GM23338 (cell line): ENCODE data around the gene SPATS2.

Source experiments
- CREB1 ChIP-seq: fragments of 250-450 bp; sonication (Bioruptor Pico); IDR thresholded peaks from 2 replicates; pipeline ENCODE4 v1.5.0; 2020; ENCODE audit warnings: low read depth, mild to moderate bottlenecking, moderate library complexity
- EZH2 ChIP-seq: fragments of 200-600 bp; sonication (generic); IDR thresholded peaks from one replicate; pipeline ENCODE4 v1.8.0; 2017; ENCODE audit warnings: antibody characterized with exemption, mild to moderate bottlenecking, low read depth; ENCODE audit not compliant: unreplicated experiment
- EZH2phosphoT487 ChIP-seq: fragments of 200-600 bp; sonication (generic); IDR thresholded peaks from one replicate; pipeline ENCODE4 v1.8.1; 2018; ENCODE audit warnings: antibody characterized with exemption; ENCODE audit not compliant: unreplicated experiment
- JUNB ChIP-seq: IDR thresholded peaks from one replicate; pipeline ENCODE4 v1.6.1; 2016; ENCODE audit warnings: antibody characterized with exemption; ENCODE audit not compliant: unreplicated experiment
- NANOG ChIP-seq: IDR thresholded peaks from 2 replicates; pipeline ENCODE4 v1.6.1; 2016; ENCODE audit warnings: antibody characterized with exemption, borderline replicate concordance
- POLR2AphosphoS5 ChIP-seq: IDR thresholded peaks from 2 replicates; pipeline ENCODE4 v1.6.1; 2016; ENCODE audit warnings: antibody characterized with exemption, low read depth
- REST ChIP-seq: IDR thresholded peaks from one replicate; pipeline ENCODE4 v1.6.1; 2018; ENCODE audit warnings: antibody characterized with exemption; ENCODE audit not compliant: unreplicated experiment
- STAT1 ChIP-seq: IDR thresholded peaks from one replicate; pipeline ENCODE4 v1.6.1; 2016; ENCODE audit warnings: antibody characterized with exemption; ENCODE audit not compliant: unreplicated experiment
- ZNF114 ChIP-seq: fragments of 250-450 bp; sonication (Bioruptor Pico); IDR thresholded peaks from 2 replicates; pipeline ENCODE4 v1.5.0; 2020; ENCODE audit warnings: mild to moderate bottlenecking, moderate library complexity
- ZNF331 ChIP-seq: fragments of 250-450 bp; sonication (Bioruptor Pico); IDR thresholded peaks from 2 replicates; pipeline ENCODE4 v1.5.0; 2020; ENCODE audit warnings: low read depth, mild to moderate bottlenecking, moderate library complexity
- TF ChIP-seq, protein P1 (sequence below), 2 experiments: fragments of 200-600 bp in 1 of 2; sonication (generic) in 1 of 2; conservative IDR thresholded peaks; 2 replicates each; pipeline versions ENCODE4 v1.5.1 to v1.6.1; 2016 to 2017; ENCODE audit warnings: antibody characterized with exemption in 2 of 2, low read depth in 2 of 2, mild to moderate bottlenecking in 2 of 2, moderate library complexity in 1 of 2
- TF ChIP-seq, protein P2 (sequence below): IDR thresholded peaks from 2 replicates; pipeline ENCODE4 v1.6.1; 2016; ENCODE audit warnings: antibody characterized with exemption
- TF ChIP-seq, protein P3 (sequence below): fragments of 250-450 bp; sonication (Bioruptor Pico); IDR thresholded peaks from 2 replicates; pipeline ENCODE4 v1.5.0; 2020; ENCODE audit warnings: mild to moderate bottlenecking, moderate library complexity

DNA sequence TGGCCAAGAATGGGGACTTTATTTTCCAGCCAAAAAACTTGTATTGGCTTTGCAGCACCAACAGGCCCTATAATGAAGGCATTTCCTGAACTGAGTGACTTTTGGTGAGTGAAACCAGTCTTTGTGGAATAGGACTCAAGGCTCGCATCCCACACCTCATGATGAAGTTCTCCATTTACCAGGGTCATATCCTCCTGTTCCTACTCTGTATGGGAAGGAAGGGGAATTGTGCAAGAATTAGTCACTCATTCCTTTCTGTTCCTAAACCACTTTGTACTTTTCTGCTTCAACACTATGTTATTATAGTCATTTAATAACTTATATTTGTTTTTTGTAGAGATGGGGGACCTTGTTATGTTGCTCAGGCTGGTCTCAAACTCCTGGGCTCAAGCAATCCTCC lies 2.3 kb upstream of the SPATS2 start:
- no peak for TF ChIP-seq EZH2phosphoT487
- no peak for TF ChIP-seq REST
- no peak for TF ChIP-seq POLR2AphosphoS5
- TF ChIP-seq EZH2: no peak
- TF ChIP-seq, protein P1, sequence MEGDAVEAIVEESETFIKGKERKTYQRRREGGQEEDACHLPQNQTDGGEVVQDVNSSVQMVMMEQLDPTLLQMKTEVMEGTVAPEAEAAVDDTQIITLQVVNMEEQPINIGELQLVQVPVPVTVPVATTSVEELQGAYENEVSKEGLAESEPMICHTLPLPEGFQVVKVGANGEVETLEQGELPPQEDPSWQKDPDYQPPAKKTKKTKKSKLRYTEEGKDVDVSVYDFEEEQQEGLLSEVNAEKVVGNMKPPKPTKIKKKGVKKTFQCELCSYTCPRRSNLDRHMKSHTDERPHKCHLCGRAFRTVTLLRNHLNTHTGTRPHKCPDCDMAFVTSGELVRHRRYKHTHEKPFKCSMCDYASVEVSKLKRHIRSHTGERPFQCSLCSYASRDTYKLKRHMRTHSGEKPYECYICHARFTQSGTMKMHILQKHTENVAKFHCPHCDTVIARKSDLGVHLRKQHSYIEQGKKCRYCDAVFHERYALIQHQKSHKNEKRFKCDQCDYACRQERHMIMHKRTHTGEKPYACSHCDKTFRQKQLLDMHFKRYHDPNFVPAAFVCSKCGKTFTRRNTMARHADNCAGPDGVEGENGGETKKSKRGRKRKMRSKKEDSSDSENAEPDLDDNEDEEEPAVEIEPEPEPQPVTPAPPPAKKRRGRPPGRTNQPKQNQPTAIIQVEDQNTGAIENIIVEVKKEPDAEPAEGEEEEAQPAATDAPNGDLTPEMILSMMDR (conservative IDR thresholded peaks at IDR 0.05; ENCODE audit: low read depth in 2 of 2): no peak
- no peak for TF ChIP-seq STAT1
- no peak for TF ChIP-seq CREB1 (CRISPR knock-in tag)
- no peak for TF ChIP-seq JUNB
- TF ChIP-seq ZNF331 (CRISPR knock-in tag): no peak
- TF ChIP-seq, protein P2, sequence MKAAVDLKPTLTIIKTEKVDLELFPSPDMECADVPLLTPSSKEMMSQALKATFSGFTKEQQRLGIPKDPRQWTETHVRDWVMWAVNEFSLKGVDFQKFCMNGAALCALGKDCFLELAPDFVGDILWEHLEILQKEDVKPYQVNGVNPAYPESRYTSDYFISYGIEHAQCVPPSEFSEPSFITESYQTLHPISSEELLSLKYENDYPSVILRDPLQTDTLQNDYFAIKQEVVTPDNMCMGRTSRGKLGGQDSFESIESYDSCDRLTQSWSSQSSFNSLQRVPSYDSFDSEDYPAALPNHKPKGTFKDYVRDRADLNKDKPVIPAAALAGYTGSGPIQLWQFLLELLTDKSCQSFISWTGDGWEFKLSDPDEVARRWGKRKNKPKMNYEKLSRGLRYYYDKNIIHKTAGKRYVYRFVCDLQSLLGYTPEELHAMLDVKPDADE: no peak
- TF ChIP-seq NANOG: no peak
- no peak for TF ChIP-seq ZNF114 (CRISPR knock-in tag)
- TF ChIP-seq, protein P3, sequence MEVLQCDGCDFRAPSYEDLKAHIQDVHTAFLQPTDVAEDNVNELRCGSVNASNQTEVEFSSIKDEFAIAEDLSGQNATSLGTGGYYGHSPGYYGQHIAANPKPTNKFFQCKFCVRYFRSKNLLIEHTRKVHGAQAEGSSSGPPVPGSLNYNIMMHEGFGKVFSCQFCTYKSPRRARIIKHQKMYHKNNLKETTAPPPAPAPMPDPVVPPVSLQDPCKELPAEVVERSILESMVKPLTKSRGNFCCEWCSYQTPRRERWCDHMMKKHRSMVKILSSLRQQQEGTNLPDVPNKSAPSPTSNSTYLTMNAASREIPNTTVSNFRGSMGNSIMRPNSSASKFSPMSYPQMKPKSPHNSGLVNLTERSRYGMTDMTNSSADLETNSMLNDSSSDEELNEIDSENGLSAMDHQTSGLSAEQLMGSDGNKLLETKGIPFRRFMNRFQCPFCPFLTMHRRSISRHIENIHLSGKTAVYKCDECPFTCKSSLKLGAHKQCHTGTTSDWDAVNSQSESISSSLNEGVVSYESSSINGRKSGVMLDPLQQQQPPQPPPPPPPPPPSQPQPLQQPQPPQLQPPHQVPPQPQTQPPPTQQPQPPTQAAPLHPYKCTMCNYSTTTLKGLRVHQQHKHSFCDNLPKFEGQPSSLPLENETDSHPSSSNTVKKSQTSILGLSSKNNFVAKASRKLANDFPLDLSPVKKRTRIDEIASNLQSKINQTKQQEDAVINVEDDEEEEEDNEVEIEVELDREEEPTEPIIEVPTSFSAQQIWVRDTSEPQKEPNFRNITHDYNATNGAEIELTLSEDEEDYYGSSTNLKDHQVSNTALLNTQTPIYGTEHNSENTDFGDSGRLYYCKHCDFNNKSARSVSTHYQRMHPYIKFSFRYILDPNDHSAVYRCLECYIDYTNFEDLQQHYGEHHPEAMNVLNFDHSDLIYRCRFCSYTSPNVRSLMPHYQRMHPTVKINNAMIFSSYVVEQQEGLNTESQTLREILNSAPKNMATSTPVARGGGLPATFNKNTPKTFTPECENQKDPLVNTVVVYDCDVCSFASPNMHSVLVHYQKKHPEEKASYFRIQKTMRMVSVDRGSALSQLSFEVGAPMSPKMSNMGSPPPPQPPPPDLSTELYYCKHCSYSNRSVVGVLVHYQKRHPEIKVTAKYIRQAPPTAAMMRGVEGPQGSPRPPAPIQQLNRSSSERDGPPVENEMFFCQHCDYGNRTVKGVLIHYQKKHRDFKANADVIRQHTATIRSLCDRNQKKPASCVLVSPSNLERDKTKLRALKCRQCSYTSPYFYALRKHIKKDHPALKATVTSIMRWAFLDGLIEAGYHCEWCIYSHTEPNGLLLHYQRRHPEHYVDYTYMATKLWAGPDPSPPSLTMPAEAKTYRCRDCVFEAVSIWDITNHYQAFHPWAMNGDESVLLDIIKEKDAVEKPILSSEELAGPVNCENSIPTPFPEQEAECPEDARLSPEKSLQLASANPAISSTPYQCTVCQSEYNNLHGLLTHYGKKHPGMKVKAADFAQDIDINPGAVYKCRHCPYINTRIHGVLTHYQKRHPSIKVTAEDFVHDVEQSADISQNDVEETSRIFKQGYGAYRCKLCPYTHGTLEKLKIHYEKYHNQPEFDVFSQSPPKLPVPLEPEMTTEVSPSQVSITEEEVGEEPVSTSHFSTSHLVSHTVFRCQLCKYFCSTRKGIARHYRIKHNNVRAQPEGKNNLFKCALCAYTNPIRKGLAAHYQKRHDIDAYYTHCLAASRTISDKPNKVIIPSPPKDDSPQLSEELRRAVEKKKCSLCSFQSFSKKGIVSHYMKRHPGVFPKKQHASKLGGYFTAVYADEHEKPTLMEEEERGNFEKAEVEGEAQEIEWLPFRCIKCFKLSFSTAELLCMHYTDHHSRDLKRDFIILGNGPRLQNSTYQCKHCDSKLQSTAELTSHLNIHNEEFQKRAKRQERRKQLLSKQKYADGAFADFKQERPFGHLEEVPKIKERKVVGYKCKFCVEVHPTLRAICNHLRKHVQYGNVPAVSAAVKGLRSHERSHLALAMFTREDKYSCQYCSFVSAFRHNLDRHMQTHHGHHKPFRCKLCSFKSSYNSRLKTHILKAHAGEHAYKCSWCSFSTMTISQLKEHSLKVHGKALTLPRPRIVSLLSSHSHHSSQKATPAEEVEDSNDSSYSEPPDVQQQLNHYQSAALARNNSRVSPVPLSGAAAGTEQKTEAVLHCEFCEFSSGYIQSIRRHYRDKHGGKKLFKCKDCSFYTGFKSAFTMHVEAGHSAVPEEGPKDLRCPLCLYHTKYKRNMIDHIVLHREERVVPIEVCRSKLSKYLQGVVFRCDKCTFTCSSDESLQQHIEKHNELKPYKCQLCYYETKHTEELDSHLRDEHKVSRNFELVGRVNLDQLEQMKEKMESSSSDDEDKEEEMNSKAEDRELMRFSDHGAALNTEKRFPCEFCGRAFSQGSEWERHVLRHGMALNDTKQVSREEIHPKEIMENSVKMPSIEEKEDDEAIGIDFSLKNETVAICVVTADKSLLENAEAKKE (CRISPR knock-in tag): no peak
